Measurements from ENCODE around the gene RAB29. TPM values are rescaled to one million over a fixed set of nuclear protein-coding genes. Genes with fewer than 3 reads are reported as not detected.
"Not testable (repeated sequence)": the region's sequence is repeated elsewhere in the genome, so short reads cannot be mapped to it uniquely, and the experiment has no call there.

Gene RAB29
- total and polyA plus RNA-seq, 12 donors: 5.6 to 23.1 (median 15.5) TPM

- ATAC-seq (no peak), DNase-seq (no peak)
- TF ChIP-seq CTCF (IDR thresholded peaks at IDR 0.05): no peak
- intact Hi-C loops (cut with DNase I): no loop called here
- H3K4me1 ChIP-seq: peaks cover 0 to 39% (median 4%) of the 10 kb centered on the region in 9 donors
- H3K36me3 ChIP-seq: peaks cover 0 to 98% (median 27%) of the 10 kb centered on the region in 9 donors
- H3K4me3 ChIP-seq: no peak overlapping the region
- H3K27me3 ChIP-seq: no peaks in the 10 kb centered on the region
- H3K27ac ChIP-seq: no peak overlapping the region
- WGBS, 2 donors: 83 to 88% methylated on average over 1 of the region's 1 CpG
- H3K9me3 ChIP-seq: no peaks in the 10 kb centered on the region
Measured at GRCh38 chr1:205725514-205725913, 49.8 kb downstream of the RAB29 start.

- DNase-seq; intact Hi-C loops (cut with DNase I); H3K9me3 ChIP-seq; H3K4me3 ChIP-seq; H3K4me1 ChIP-seq; H3K27me3 ChIP-seq; H3K27ac ChIP-seq; ATAC-seq: not testable (repeated sequence)
- H3K36me3 ChIP-seq: peaks cover 0 to 100% (median 54%) of the 10 kb centered on the region in 9 donors
- 100% methylated on average over 2 of the region's 2 CpGs for WGBS, 2 donors
Measured at GRCh38 chr1:205720740-205721139, 54.5 kb downstream of the RAB29 start.

- H3K9me3 ChIP-seq: no peaks in the 10 kb centered on the region
- H3K4me1 ChIP-seq: peaks cover 0 to 6% (median 0%) of the 10 kb centered on the region in 9 donors
- ATAC-seq: no peak
- no peaks in the 10 kb centered on the region for H3K27me3 ChIP-seq
- H3K36me3 ChIP-seq: peaks cover 0 to 100% (median 60%) of the 10 kb centered on the region in 9 donors
- no peak overlapping the region for H3K27ac ChIP-seq
- no peak for DNase-seq
- intact Hi-C loops (cut with DNase I): loop anchor here in 1 of 10 donors (10.0 kb wide), 1 partner anchor 125 kb away; no protein-coding TSS in a partner anchor
- H3K4me3 ChIP-seq: no peak overlapping the region
- TF ChIP-seq CTCF (IDR thresholded peaks at IDR 0.05): no peak
Measured at GRCh38 chr1:205719762-205720161, 55.5 kb downstream of the RAB29 start.

- H3K27ac ChIP-seq: no peak overlapping the region
- TF ChIP-seq CTCF (IDR thresholded peaks at IDR 0.05): no peak
- no peaks in the 10 kb centered on the region for H3K9me3 ChIP-seq
- no peak overlapping the region for H3K4me3 ChIP-seq
- H3K36me3 ChIP-seq: peaks cover 0 to 100% (median 55%) of the 10 kb centered on the region in 9 donors
- H3K4me1 ChIP-seq: peaks cover 0 to 9% (median 0%) of the 10 kb centered on the region in 9 donors
- ATAC-seq (no peak), DNase-seq (no peak)
- intact Hi-C loops (cut with DNase I): loop anchor here in 1 of 10 donors (10.0 kb wide), 1 partner anchor 124 kb away; no protein-coding TSS in a partner anchor
- H3K27me3 ChIP-seq: no peaks in the 10 kb centered on the region
- WGBS, 2 donors: 73% methylated on average over 3 of the region's 3 CpGs
Measured at GRCh38 chr1:205719015-205719414, 56.3 kb downstream of the RAB29 start.

Other genes starting within 250 kb of the RAB29 start
- 10 to 100 TPM; 34.2 to 45.6 (median 40.2) TPM for gene ELK4, start 143.5 kb downstream of the RAB29 start, total RNA-seq
- 1 to 10 TPM; 4.7 to 5.9 TPM for gene ELK4, start 143.5 kb downstream of the RAB29 start, polyA plus RNA-seq
- gene SLC45A3, start 95.0 kb downstream of the RAB29 start, total RNA-seq: 1 to 10 TPM; 1.4 to 7.9 (median 2.2) TPM
- gene SLC45A3, start 95.0 kb downstream of the RAB29 start, polyA plus RNA-seq: 1 to 10 TPM; 1.8 to 4.5 TPM
- 100 to 1,000 TPM; 174 to 245 (median 211) TPM for gene NUCKS1, start 25.3 kb downstream of the RAB29 start, total RNA-seq
- 100 to 1,000 TPM in 1 of 2 donors, 10 to 100 TPM in 1; 31.8 to 107 TPM for gene NUCKS1, start 25.3 kb downstream of the RAB29 start, polyA plus RNA-seq
- 100 to 1,000 TPM; 247 to 566 (median 322) TPM for gene SLC41A1, start 37.7 kb upstream of the RAB29 start, total RNA-seq
- gene SLC41A1, start 37.7 kb upstream of the RAB29 start, polyA plus RNA-seq: 100 to 1,000 TPM in 1 of 2 donors, 10 to 100 TPM in 1; 97.0 to 102 TPM
- gene PM20D1, start 74.7 kb upstream of the RAB29 start, total RNA-seq: 1 to 10 TPM in 4 of 10 donors, under 1 TPM in 6; 0.12 to 1.9 (median 0.66) TPM
- under 1 TPM; 0.30 to 0.73 TPM for gene PM20D1, start 74.7 kb upstream of the RAB29 start, polyA plus RNA-seq
- 10 to 100 TPM in 8 of 10 donors, 1 to 10 TPM in 2; 8.4 to 41.1 (median 14.4) TPM for gene SLC26A9, start 168.0 kb upstream of the RAB29 start, total RNA-seq
- 10 to 100 TPM in 1 of 2 donors, 1 to 10 TPM in 1; 3.3 to 10.7 TPM for gene SLC26A9, start 168.0 kb upstream of the RAB29 start, polyA plus RNA-seq
- 1 to 10 TPM in 8 of 10 donors, under 1 TPM in 2; 0.49 to 4.0 (median 1.4) TPM for gene RAB7B, start 227.9 kb upstream of the RAB29 start, total RNA-seq
- gene RAB7B, start 227.9 kb upstream of the RAB29 start, polyA plus RNA-seq: 1 to 10 TPM in 1 of 2 donors, under 1 TPM in 1; 0.74 to 1.1 TPM
- not detected for gene CTSE, start 248.4 kb upstream of the RAB29 start, total RNA-seq
- gene CTSE, start 248.4 kb upstream of the RAB29 start, polyA plus RNA-seq: under 1 TPM in 1 of 2 donors, not detected in 1; 0.01 TPM

All from heart right ventricle (tissue), 16 donors.